A673 (cell line): ENCODE measurements around the gene TMEM184A.

Experiments
- EZH2 ChIP-seq: fragments of 200-600 bp; sonication (generic); IDR thresholded peaks from 2 replicates; pipeline ENCODE4 v1.6.1; 2017; ENCODE audit warnings: borderline replicate concordance, low read depth, mild to moderate bottlenecking, mixed read lengths, antibody characterized with exemption, low read length; ENCODE audit not compliant: poor library complexity, severe bottlenecking
- TF ChIP-seq, protein P1 (sequence below): fragments of 300-800, 200-600 bp; sonication (generic); conservative IDR thresholded peaks from 2 replicates; pipeline ENCODE4 v1.5.1; 2017; ENCODE audit warnings: low read depth, mild to moderate bottlenecking, antibody characterized with exemption, low read length, moderate library complexity, mixed read lengths

DNA sequence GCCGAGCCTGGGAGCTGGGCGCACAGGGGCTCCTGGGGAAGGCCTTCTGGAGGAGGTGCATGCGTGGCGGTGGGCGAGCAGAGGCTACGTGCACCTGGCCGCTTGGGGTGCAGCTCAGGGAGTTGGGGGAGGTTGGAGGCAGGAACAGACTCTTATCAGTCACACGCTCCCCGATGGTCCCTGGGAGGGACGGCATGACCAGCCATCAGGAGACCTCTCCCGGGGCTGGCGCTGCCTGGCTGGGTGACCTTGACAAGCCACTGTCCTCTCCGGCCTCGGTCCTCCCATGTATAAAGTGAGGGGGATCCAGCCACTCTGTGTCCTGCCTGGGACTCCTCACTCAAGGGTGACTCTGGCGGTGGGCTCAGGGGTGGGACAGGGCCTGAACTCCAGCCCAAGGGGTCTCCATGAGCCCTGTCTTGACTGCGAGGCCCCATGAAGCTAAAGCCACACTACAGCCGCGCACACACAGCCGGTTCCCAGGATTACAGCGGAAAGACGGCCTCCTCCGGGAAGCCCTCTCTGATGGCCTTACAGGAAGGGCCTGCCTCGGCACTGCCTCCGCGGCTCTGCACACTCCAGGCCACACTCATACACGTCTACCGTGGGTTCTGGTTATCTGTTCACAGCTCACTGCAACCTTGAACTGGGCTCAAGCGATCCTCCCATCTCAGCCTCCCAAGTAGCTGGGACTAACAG, 2.3 kb downstream of the TMEM184A start:
- TF ChIP-seq EZH2 = no peak
- TF ChIP-seq, protein P1, sequence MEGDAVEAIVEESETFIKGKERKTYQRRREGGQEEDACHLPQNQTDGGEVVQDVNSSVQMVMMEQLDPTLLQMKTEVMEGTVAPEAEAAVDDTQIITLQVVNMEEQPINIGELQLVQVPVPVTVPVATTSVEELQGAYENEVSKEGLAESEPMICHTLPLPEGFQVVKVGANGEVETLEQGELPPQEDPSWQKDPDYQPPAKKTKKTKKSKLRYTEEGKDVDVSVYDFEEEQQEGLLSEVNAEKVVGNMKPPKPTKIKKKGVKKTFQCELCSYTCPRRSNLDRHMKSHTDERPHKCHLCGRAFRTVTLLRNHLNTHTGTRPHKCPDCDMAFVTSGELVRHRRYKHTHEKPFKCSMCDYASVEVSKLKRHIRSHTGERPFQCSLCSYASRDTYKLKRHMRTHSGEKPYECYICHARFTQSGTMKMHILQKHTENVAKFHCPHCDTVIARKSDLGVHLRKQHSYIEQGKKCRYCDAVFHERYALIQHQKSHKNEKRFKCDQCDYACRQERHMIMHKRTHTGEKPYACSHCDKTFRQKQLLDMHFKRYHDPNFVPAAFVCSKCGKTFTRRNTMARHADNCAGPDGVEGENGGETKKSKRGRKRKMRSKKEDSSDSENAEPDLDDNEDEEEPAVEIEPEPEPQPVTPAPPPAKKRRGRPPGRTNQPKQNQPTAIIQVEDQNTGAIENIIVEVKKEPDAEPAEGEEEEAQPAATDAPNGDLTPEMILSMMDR = no peak
